SK-N-SH treated with all-trans-retinoic acid at 6 μM for 48 hours (cell line): ENCODE measurements around the gene TEAD4.

Experiments used
- ARNTL ChIP-seq: fragments of 450-650 bp; formaldehyde crosslinking; IDR thresholded peaks from 2 replicates; pipeline ENCODE4 v1.5.0; 2020; ENCODE audit warnings: low read depth, mild to moderate bottlenecking, moderate library complexity, borderline replicate concordance
- BACH2 ChIP-seq: fragments of 250-450 bp; sonication (Bioruptor Pico); IDR thresholded peaks from 2 replicates; pipeline ENCODE4 v1.9.0; 2021; ENCODE audit warnings: mild to moderate bottlenecking, borderline replicate concordance
- PPARA ChIP-seq: fragments of 250-450 bp; sonication (Bioruptor Pico); IDR thresholded peaks from 2 replicates; pipeline ENCODE4 v1.5.0; 2020; ENCODE audit warnings: mild to moderate bottlenecking, borderline replicate concordance
- SNAI2 ChIP-seq: fragments of 250-450 bp; sonication (Bioruptor Pico); IDR thresholded peaks from 2 replicates; pipeline ENCODE4 v1.5.0; 2020; ENCODE audit warnings: mild to moderate bottlenecking, moderate library complexity
- TOX ChIP-seq: fragments of 250-450 bp; sonication (Bioruptor Pico); IDR thresholded peaks from 2 replicates; pipeline ENCODE4 v1.8.0; 2021; ENCODE audit warnings: mild to moderate bottlenecking, moderate library complexity, borderline replicate concordance
- ZC3H10 ChIP-seq: fragments of 250-450 bp; sonication (Bioruptor Pico); IDR thresholded peaks from 2 replicates; pipeline ENCODE4 v1.5.1; 2021; ENCODE audit warnings: mild to moderate bottlenecking, moderate library complexity
- ZNF70 ChIP-seq: fragments of 450-650 bp; formaldehyde crosslinking; IDR thresholded peaks from 2 replicates; pipeline ENCODE4 v1.5.0; 2020; ENCODE audit warnings: mild to moderate bottlenecking, moderate library complexity

DNA sequence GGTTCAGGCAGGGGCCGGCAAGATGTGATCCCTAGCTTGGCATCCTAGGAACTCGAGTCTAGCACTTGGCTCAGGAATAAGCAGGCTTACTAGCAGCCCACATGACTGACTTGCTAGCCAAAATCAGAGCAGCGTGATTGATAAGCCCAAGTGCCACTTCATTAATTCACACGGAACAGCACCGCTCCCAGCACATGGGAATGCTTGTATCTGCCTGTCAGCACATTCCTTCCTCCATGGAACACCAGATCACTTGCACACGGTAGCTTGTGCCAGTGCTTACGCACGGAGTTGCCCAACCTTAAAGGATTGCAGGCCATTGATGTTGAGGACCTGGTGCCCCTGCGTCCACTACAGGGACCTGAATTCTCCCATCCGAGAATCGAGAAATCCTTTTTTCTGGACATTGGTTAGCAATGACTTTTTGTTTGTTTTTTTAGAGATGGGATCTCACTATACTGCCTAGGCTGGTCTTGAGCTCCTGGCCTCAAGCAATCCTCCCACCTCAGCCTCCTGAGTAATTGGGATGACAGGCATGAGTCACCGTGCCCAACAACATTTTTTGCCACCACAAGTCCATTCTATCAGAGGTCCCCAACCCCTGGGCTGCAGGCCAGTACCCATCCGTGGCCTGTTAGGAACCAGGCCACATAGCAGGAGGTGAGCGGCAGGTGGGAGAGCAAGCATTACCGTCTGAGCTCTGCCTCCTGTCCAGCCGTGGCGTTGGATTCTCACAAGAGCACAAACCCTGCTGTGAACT, 87.4 kb downstream of the TEAD4 start:
- TF ChIP-seq SNAI2 (CRISPR knock-in tag) (no peak), PPARA (CRISPR knock-in tag) (no peak), ZC3H10 (no peak), ZNF70 (CRISPR knock-in tag) (no peak), BACH2 (CRISPR knock-in tag) (no peak), TOX (CRISPR knock-in tag) (no peak), ARNTL (no peak)
